Peyer's patch (tissue), 4 donors: ENCODE data around the gene CENPX. TPM values are rescaled to one million over a fixed set of nuclear protein-coding genes. Genes with fewer than 3 reads are reported as not detected.

Experiments used
- DNase-seq, 3 donors: peaks; one replicate each; pipeline ENCODE4 v3.0.0-alpha.2; 2017 to 2019
- H3K27ac ChIP-seq, 4 donors: fragments of 200-600 bp; sonication (generic); one replicate each; pipeline ENCODE4 v1.5.1; 2016 to 2019
- H3K27me3 ChIP-seq, 2 donors: fragments of 200-600 bp; sonication (generic); one replicate each; pipeline ENCODE4 v1.5.1; 2019
- H3K36me3 ChIP-seq, 3 donors: fragments of 200-600 bp; sonication (generic); one replicate each; pipeline ENCODE4 v1.5.1; 2016 to 2019
- H3K4me1 ChIP-seq, 4 donors: fragments of 200-600 bp; sonication (generic); one replicate each; pipeline ENCODE4 v1.5.1; 2016 to 2019
- H3K4me3 ChIP-seq, 4 donors: fragments of 200-600 bp; sonication (generic); 1 replicate in 3 of 4; 2 replicates in 1 of 4; pipeline ENCODE4 v1.5.1; 2016 to 2019; ENCODE audit warnings: mild to moderate bottlenecking in 1 of 4
- H3K9me3 ChIP-seq, 4 donors: fragments of 200-600 bp; sonication (generic); one replicate each; pipeline ENCODE4 v1.5.1; 2016 to 2019; ENCODE audit warnings: mild to moderate bottlenecking in 1 of 4
- POLR2A ChIP-seq, 2 donors: fragments of 450-650 bp; IDR thresholded peaks; one replicate each; pipeline ENCODE4 v1.5.1; 2017; ENCODE audit warnings: antibody characterized with exemption in 2 of 2, mild to moderate bottlenecking in 2 of 2, moderate library complexity in 2 of 2
- total RNA-seq, 4 donors: library from RNA; depleted of rRNA; stranded (reverse); fragments of >200 nt; gene quantifications; one replicate each; pipeline ENCODE4 v1.1.0, GENCODE V29; 2016
- TF ChIP-seq, protein P1 (sequence below), 6 experiments: fragments of 450-650 bp in 4 of 6; fragments of 200-600 bp in 2 of 6; sonication (generic) in 1 of 6; IDR thresholded peaks; one replicate each; pipeline ENCODE4 v1.5.1; 2017 to 2019; ENCODE audit warnings: antibody characterized with exemption in 6 of 6, mild to moderate bottlenecking in 3 of 6, moderate library complexity in 1 of 6

Gene CENPX
- total RNA-seq, 4 donors from 2014 or later: 49.1 to 123 (median 91.8) TPM

DNA sequence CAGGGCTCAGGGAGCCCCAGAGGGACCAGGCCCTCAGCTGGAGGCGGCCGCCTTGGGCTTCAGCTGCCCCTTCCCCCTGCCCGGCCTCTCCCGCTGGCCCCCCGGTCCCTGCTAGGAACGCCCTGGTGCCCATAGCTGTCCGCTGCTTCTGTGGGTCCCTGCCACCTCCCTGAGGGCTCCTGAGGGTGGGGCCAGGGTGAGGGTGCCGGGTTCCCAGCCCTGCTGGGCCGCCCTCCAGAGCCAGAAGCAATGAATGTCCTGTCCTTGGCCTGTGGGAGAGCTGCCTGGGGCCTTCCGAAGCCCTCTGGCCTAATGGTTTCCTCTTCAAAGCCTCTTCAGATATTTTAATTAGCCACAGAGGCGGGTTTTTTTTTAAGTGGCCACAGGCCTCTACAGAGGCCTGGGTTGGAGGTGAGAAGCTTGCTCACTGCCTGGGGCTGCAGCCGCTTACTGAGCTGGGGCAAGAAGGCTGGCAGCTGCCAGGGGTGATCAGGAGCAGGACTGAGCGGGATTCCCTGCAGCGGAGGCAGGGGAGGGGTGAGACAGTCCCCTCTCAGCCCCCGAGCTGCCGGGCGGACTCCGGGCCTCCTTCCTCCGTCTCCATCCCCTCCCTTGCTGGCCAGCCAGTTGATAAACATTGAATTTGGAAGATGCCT is 9.9 kb downstream of the CENPX start:
- H3K36me3 ChIP-seq: peaks cover 0 to 3% (median 0%) of the 10 kb centered on the region in 3 donors
- no peak overlapping the region for H3K4me3 ChIP-seq

DNA sequence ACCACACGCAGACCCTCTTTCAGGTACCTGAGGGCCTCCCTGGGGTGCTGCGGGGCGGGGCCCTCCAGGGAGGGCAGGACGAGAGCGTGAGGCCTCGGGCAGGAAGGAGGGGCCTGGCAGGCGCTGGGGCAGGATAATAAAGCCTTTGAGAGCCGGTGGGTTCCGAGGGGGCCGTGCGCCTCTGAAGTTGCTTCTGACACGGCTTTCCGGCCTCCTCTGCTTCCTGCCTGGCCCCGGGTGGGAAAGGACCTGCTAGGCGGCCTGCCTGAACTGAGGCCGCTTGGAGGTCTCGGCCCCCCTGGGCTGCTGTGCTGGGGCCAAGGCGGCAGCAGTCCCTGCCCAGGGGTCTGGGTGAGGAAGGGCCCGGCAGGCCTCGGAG is 10.4 kb downstream of the CENPX start:
- TF ChIP-seq, protein P1, sequence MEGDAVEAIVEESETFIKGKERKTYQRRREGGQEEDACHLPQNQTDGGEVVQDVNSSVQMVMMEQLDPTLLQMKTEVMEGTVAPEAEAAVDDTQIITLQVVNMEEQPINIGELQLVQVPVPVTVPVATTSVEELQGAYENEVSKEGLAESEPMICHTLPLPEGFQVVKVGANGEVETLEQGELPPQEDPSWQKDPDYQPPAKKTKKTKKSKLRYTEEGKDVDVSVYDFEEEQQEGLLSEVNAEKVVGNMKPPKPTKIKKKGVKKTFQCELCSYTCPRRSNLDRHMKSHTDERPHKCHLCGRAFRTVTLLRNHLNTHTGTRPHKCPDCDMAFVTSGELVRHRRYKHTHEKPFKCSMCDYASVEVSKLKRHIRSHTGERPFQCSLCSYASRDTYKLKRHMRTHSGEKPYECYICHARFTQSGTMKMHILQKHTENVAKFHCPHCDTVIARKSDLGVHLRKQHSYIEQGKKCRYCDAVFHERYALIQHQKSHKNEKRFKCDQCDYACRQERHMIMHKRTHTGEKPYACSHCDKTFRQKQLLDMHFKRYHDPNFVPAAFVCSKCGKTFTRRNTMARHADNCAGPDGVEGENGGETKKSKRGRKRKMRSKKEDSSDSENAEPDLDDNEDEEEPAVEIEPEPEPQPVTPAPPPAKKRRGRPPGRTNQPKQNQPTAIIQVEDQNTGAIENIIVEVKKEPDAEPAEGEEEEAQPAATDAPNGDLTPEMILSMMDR (IDR thresholded peaks at IDR 0.05): no peak
- no peak for TF ChIP-seq POLR2A (IDR thresholded peaks at IDR 0.05)
- H3K4me3 ChIP-seq: no peak overlapping the region
- H3K36me3 ChIP-seq: no peaks in the 10 kb centered on the region
- peak overlapping the region in 1 of 4 donors; percentile 54 for H3K27ac ChIP-seq
- no peaks in the 10 kb centered on the region for H3K27me3 ChIP-seq
- no peak for DNase-seq
- no peaks in the 10 kb centered on the region for H3K9me3 ChIP-seq
- no peaks in the 10 kb centered on the region for H3K4me1 ChIP-seq

More for the DNA sequence above, 9.9 kb downstream of the CENPX start:
- no peak for TF ChIP-seq POLR2A (IDR thresholded peaks at IDR 0.05)
- TF ChIP-seq, protein P1 (IDR thresholded peaks at IDR 0.05): no peak
- H3K4me1 ChIP-seq: no peaks in the 10 kb centered on the region
- peak overlapping the region in 2 of 4 donors; percentile 43 to 54 for H3K27ac ChIP-seq
- H3K27me3 ChIP-seq: no peaks in the 10 kb centered on the region
- no peak for DNase-seq
- no peaks in the 10 kb centered on the region for H3K9me3 ChIP-seq

DNA sequence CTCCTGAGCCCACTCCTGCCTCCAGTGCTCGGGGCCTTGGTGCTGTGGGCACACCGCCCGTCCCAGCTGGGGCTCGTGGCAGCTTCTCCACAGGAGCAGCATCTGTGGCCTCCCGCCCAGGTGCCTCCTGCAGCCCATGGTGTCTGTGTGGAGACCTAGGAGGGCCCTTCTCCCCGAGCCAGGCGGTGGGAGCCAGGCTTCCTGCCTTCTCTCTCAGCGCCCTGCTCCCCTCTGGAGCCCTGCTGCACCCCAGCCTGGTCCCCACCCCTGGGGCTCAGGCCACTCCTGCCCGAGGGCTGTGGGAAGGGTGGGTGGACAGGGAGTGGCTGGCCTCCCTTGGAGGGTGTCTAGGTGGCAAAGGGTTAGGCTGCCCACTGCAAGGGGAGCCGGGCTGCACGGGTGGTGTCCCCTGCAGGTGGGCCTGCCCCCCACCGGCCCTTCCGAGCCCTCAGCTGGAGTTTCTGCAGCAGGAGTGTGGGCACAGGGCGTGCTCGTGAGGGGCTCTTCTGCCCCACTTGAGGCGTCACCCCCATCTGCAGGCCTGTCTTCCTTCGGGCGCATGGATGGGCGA is 11.0 kb downstream of the CENPX start:
- Histone ChIP-seq H3K9me3 (no peaks in the 10 kb centered on the region), H3K27ac (no peak overlapping the region), H3K4me1 (no peaks in the 10 kb centered on the region), H3K27me3 (no peaks in the 10 kb centered on the region), H3K4me3 (no peak overlapping the region), H3K36me3 (no peaks in the 10 kb centered on the region)
- DNase-seq: no peak
- TF ChIP-seq, protein P1 (IDR thresholded peaks at IDR 0.05): no peak
- no peak for TF ChIP-seq POLR2A (IDR thresholded peaks at IDR 0.05)

DNA sequence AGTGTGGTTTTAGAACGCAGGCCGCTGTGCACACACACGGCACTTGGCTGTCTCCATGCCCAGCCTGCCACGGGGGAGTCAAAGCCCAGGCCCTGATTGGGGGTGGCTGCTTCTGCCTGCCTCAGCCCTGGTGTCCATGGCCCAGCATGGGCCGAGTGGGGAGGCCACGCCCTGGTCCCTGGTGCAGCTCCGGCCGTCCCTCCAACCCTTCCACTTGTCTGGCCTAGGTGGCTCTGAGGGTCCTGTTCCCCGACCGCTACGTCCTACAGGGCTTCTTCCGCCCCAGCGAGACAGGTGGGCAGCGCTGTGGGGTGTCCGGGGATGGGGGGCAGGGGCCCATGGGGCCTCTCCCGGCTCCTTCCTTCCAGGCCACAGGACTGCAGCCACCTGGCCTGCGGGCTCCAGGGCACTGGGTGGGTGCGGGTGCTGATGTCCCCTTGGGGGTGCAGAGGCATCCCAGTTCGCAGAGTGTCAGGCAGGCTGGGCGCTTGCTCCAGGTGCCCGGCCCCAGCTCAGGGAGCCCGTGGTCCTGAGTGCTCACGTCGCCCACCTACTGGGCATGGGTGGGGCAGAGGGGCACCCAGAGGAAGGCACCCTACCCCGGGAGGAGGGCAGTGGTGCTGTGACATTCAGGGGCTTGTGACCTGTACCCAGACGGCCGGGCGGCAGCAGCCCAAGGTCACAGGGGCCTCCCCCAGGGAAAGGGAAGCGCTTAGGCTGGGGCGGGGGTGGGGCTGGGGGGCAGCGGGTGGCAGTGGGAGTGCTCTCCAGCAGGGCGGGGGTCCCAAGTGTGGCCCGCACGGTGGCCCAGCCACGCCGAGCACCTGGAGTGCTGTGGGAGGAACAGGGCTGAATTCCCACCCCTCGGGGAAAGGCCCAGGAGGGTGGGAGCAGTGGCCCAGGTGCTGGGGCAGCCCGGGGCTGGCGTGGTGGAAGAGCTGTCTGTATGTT is 11.8 kb downstream of the CENPX start:
- DNase-seq: no peak
- H3K4me1 ChIP-seq: no peaks in the 10 kb centered on the region
- no peaks in the 10 kb centered on the region for H3K27me3 ChIP-seq
- H3K27ac ChIP-seq: no peak overlapping the region
- H3K36me3 ChIP-seq: no peaks in the 10 kb centered on the region
- TF ChIP-seq, protein P1 (IDR thresholded peaks at IDR 0.05): no peak
- no peak for TF ChIP-seq POLR2A (IDR thresholded peaks at IDR 0.05)
- no peaks in the 10 kb centered on the region for H3K9me3 ChIP-seq
- H3K4me3 ChIP-seq: no peak overlapping the region

DNA sequence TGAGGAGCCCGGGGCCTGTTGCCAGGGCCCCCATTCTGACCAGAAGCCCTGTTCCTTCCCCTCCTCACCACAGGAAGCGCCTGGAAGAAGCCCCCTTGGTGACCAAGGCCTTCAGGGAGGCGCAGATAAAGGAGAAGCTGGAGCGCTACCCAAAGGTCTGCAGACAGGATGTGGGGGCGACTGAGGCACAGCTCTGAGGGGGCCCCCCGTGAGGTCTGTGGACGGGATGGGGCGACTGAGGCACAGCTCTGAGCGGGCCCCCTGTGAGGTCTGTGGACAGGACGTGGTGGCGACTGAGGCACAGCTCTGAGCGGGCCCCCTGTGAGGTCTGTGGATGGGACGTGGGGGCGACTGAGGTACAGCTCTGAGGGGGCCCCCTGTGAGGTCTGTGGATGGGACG is 13.3 kb downstream of the CENPX start:
- no peaks in the 10 kb centered on the region for H3K36me3 ChIP-seq
- no peak overlapping the region for H3K27ac ChIP-seq
- DNase-seq: no peak
- H3K4me1 ChIP-seq: no peaks in the 10 kb centered on the region
- H3K9me3 ChIP-seq: no peaks in the 10 kb centered on the region
- H3K4me3 ChIP-seq: no peak overlapping the region
- H3K27me3 ChIP-seq: no peaks in the 10 kb centered on the region
- TF ChIP-seq POLR2A (IDR thresholded peaks at IDR 0.05): no peak
- TF ChIP-seq, protein P1 (IDR thresholded peaks at IDR 0.05): no peak
